ENCODE measurements around the gene TAF11L12.

DNA sequence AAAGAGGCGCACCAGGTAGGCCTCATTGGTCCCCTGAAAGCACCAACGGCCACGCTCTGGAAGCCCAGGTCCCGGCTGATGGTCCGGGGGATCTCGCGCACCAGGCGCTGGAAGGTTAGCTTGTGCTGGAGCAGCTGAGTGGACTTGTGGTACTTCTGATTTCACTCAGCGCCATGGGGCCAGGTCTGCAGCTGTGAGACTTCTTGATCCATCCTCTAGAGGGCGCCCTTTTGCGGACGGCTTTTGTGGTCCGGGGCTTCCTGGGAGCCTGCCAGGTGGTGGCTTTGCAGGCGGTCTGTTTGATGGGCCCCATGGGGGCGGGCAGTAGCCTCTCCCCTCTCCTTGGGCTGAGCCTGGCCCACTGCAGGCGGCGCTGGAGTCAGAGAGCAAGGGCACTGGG, 10.4 kb downstream of the TAF11L12 start:
- TF ChIP-seq POLR2AphosphoS5 (IDR thresholded peaks at IDR 0.05) (no peak), CTCF (IDR thresholded peaks at IDR 0.05) (no peak)

Data from prostate gland (tissue), 2 donors.